Stimulated activated CD8-positive, alpha-beta memory T cell treated with anti-CD3 and anti-CD28 coated beads, Interleukin-7, amount 100 ng/mL, for 48 hours (primary cell): ENCODE data around the gene CHST8.

Experiments used
- DNase-seq, 2 donors: peaks; one replicate each; pipeline ENCODE4 v3.0.0-alpha.2; 2020; ENCODE audit warnings: low read depth in 1 of 2; ENCODE audit errors: extremely low read depth in 1 of 2

The CHST8 gene

GRCh38 chr19:33706631-33707030 is 84.9 kb downstream of the CHST8 start:
- no peak for DNase-seq

GRCh38 chr19:33712268-33712667 is 90.5 kb downstream of the CHST8 start:
- DNase-seq = no peak

- DNase-seq = no peak
These were observed 91.4 kb downstream of the CHST8 start for GRCh38 chr19:33713194-33713593.

GRCh38 chr19:33714149-33714548 is 92.4 kb downstream of the CHST8 start:
- DNase-seq = no peak

GRCh38 chr19:33715462-33715861 is 93.7 kb downstream of the CHST8 start:
- no peak for DNase-seq

GRCh38 chr19:33717878-33718277 is 96.1 kb downstream of the CHST8 start:
- no peak for DNase-seq

- DNase-seq = no peak
These were observed 97.0 kb downstream of the CHST8 start for GRCh38 chr19:33718651-33719254.

- DNase-seq = no peak
These were observed 97.8 kb downstream of the CHST8 start for GRCh38 chr19:33719366-33720154.

- DNase-seq = no peak
These were observed 98.4 kb downstream of the CHST8 start for GRCh38 chr19:33720155-33720493.

GRCh38 chr19:33720691-33721682 is 99.2 kb downstream of the CHST8 start:
- DNase-seq = no peak

GRCh38 chr19:33721735-33722297 is 100.1 kb downstream of the CHST8 start:
- no peak for DNase-seq

GRCh38 chr19:33722456-33723239 is 100.9 kb downstream of the CHST8 start:
- no peak for DNase-seq

- DNase-seq = no peak
These were observed 101.8 kb downstream of the CHST8 start for GRCh38 chr19:33723512-33723911.

GRCh38 chr19:33724021-33724720 is 102.4 kb downstream of the CHST8 start:
- DNase-seq = no peak

- DNase-seq = no peak
These were observed 102.9 kb downstream of the CHST8 start for GRCh38 chr19:33724721-33725060.

- no peak for DNase-seq
These were observed 103.8 kb downstream of the CHST8 start for GRCh38 chr19:33725567-33725966.

- no peak for DNase-seq
These were observed 105.0 kb downstream of the CHST8 start for GRCh38 chr19:33726756-33727155.

GRCh38 chr19:33727331-33727998 is 105.7 kb downstream of the CHST8 start:
- DNase-seq = no peak

GRCh38 chr19:33728141-33728540 is 106.4 kb downstream of the CHST8 start:
- no peak for DNase-seq
